ENCODE measurements around the gene LIPC.

- TF ChIP-seq CTCF (IDR thresholded peaks at IDR 0.05) (no peak), POLR2A (IDR thresholded peaks at IDR 0.05) (no peak)
Observed at GRCh38 chr15:58552505-58553364, 120.9 kb downstream of the LIPC start.
